SK-N-SH (cell line): ENCODE measurements around the gene HECW1.

Experiments
- MXI1 ChIP-seq: IDR thresholded peaks from 2 replicates; pipeline ENCODE4 v1.6.1; 2012; ENCODE audit warnings: mild to moderate bottlenecking, low read depth, low read length, improper control_type of control experiment
- ZBTB33 ChIP-seq: IDR thresholded peaks from 2 replicates; pipeline ENCODE4 v1.4.0; 2012; ENCODE audit warnings: low read depth, borderline replicate concordance

- TF ChIP-seq ZBTB33 (no peak), MXI1 (no peak)
Measured at GRCh38 chr7:43220742-43221141, 108.3 kb downstream of the HECW1 start.
